Measurements from ENCODE around the gene ZBED2.
"Not testable (repeated sequence)": the region's sequence is repeated elsewhere in the genome, so short reads cannot be mapped to it uniquely, and the experiment has no call there.

Gene ZBED2

GRCh38 chr3:111595232-111595631 is at the start of gene ZBED2:
Gene ZBED2 (minus strand): TSS chr3:111595346. CDS start chr3:111594201, 1,145 bp downstream.
- peaks cover 6% of the 10 kb centered on the region for H3K4me1 Mint-ChIP-seq
- H3K36me3 Mint-ChIP-seq (ENCODE audit: low read depth), result no peaks in the 10 kb centered on the region
- TF ChIP-seq CTCF (IDR thresholded peaks at IDR 0.05), result no peak
- no peak within 1 kb of the TSS for H3K4me3 Mint-ChIP-seq
- peak within 1 kb of the TSS; percentile 27 for H3K27ac Mint-ChIP-seq
- DNase-seq, result no peak
- H3K27me3 Mint-ChIP-seq (ENCODE audit: low read depth, poor library complexity), result peaks cover 4% of the 10 kb centered on the region
- H3K9me3 Mint-ChIP-seq, result no peaks in the 10 kb centered on the region

GRCh38 chr3:111639316-111639715 is 44.2 kb upstream of the ZBED2 start:
- no peak for DNase-seq

GRCh38 chr3:111636366-111636885 is 41.3 kb upstream of the ZBED2 start:
- no peak overlapping the region for H3K4me3 Mint-ChIP-seq
- H3K4me1 Mint-ChIP-seq, result peaks cover 53% of the 10 kb centered on the region
- peaks cover 19% of the 10 kb centered on the region for H3K36me3 Mint-ChIP-seq (ENCODE audit: low read depth)
- DNase-seq, result peak; percentile 50
- no peak for TF ChIP-seq CTCF (IDR thresholded peaks at IDR 0.05)
- peaks cover 32% of the 10 kb centered on the region for H3K9me3 Mint-ChIP-seq
- peak overlapping the region; percentile 46 for H3K27ac Mint-ChIP-seq
- no peaks in the 10 kb centered on the region for H3K27me3 Mint-ChIP-seq (ENCODE audit: low read depth, poor library complexity)

More at GRCh38 chr3:111639316-111639715, 44.2 kb upstream of the ZBED2 start:
- no peak for TF ChIP-seq CTCF (IDR thresholded peaks at IDR 0.05)
- H3K4me3 Mint-ChIP-seq, result no peak overlapping the region
- no peaks in the 10 kb centered on the region for H3K27me3 Mint-ChIP-seq (ENCODE audit: low read depth, poor library complexity)
- peaks cover 53% of the 10 kb centered on the region for H3K4me1 Mint-ChIP-seq
- H3K9me3 Mint-ChIP-seq, result peaks cover 43% of the 10 kb centered on the region
- H3K36me3 Mint-ChIP-seq (ENCODE audit: low read depth), result peaks cover 37% of the 10 kb centered on the region
- peak overlapping the region; percentile 95 for H3K27ac Mint-ChIP-seq

GRCh38 chr3:111635403-111635802 is 40.3 kb upstream of the ZBED2 start:
- Mint-ChIP-seq H3K27me3 (ENCODE audit: low read depth, poor library complexity) (no peaks in the 10 kb centered on the region), H3K36me3 (ENCODE audit: low read depth) (peaks cover 20% of the 10 kb centered on the region), H3K4me3 (no peak overlapping the region), H3K27ac (no peak overlapping the region), H3K4me1 (peaks cover 53% of the 10 kb centered on the region), H3K9me3 (peaks cover 34% of the 10 kb centered on the region)
- no peak for DNase-seq
- no peak for TF ChIP-seq CTCF (IDR thresholded peaks at IDR 0.05)

- Mint-ChIP-seq H3K36me3 (ENCODE audit: low read depth) (peaks cover 41% of the 10 kb centered on the region), H3K9me3 (peaks cover 58% of the 10 kb centered on the region)
- not testable (repeated sequence) for H3K4me1 Mint-ChIP-seq; H3K4me3 Mint-ChIP-seq; H3K27ac Mint-ChIP-seq; DNase-seq; H3K27me3 Mint-ChIP-seq (ENCODE audit: low read depth, poor library complexity)
Observed at GRCh38 chr3:111630638-111631037, 35.5 kb upstream of the ZBED2 start.

- H3K4me1 Mint-ChIP-seq; H3K4me3 Mint-ChIP-seq; H3K27me3 Mint-ChIP-seq (ENCODE audit: low read depth, poor library complexity); DNase-seq; H3K27ac Mint-ChIP-seq: not testable (repeated sequence)
- H3K36me3 Mint-ChIP-seq (ENCODE audit: low read depth), result peaks cover 41% of the 10 kb centered on the region
- H3K9me3 Mint-ChIP-seq, result peaks cover 58% of the 10 kb centered on the region
Observed at GRCh38 chr3:111629018-111629417, 33.9 kb upstream of the ZBED2 start.

- Mint-ChIP-seq H3K27ac (no peak overlapping the region), H3K9me3 (peaks cover 49% of the 10 kb centered on the region), H3K4me3 (no peak overlapping the region), H3K27me3 (ENCODE audit: low read depth, poor library complexity) (peaks cover 6% of the 10 kb centered on the region), H3K4me1 (peaks cover 9% of the 10 kb centered on the region), H3K36me3 (ENCODE audit: low read depth) (peaks cover 40% of the 10 kb centered on the region)
- no peak for DNase-seq
- TF ChIP-seq CTCF (IDR thresholded peaks at IDR 0.05), result no peak
Observed at GRCh38 chr3:111627092-111627491, 31.9 kb upstream of the ZBED2 start.
